ENCODE results near the gene C1QTNF5. TPM values are rescaled to one million over a fixed set of nuclear protein-coding genes. Genes with fewer than 3 reads are reported as not detected.

The C1QTNF5 gene
- total RNA-seq, 1 donor from 2014 or later, result 0.90 TPM

- Histone ChIP-seq H3K79me2 (ENCODE audit: low read depth) (peaks cover 35% of the 10 kb centered on the region), H3K4me3 (peak overlapping the region; percentile 77), H3K27me3 (peaks cover 45% of the 10 kb centered on the region), H3K9me3 (ENCODE audit: low read depth) (no peaks in the 10 kb centered on the region), H3K27ac (peak overlapping the region; percentile 81), H4K20me1 (ENCODE audit: low read depth) (peaks cover 17% of the 10 kb centered on the region), H2AFZ (replicated peaks) (no peak overlapping the region), H3K4me2 (peak overlapping the region; percentile 99), H3K4me1 (peaks cover 57% of the 10 kb centered on the region), H3F3A (ENCODE audit: low read depth) (peaks cover 48% of the 10 kb centered on the region), H3K36me3 (no peaks in the 10 kb centered on the region), H3K9ac (no peak overlapping the region)
- Mint-ChIP-seq H3K36me3 (peaks cover 5% of the 10 kb centered on the region), H3K27me3 (ENCODE audit: insufficient read depth, low read depth) (peaks cover 18% of the 10 kb centered on the region), H3K4me3 (peak overlapping the region; percentile 100), H3K4me1 (peaks cover 64% of the 10 kb centered on the region), H3K27ac (no peak overlapping the region), H3K9me3 (no peaks in the 10 kb centered on the region)
- peak; percentile 91 for DNase-seq (ENCODE audit: low spot score)
- TF ChIP-seq EZH2phosphoT487 (IDR thresholded peaks at IDR 0.05), result no peak
- TF ChIP-seq, protein P1, sequence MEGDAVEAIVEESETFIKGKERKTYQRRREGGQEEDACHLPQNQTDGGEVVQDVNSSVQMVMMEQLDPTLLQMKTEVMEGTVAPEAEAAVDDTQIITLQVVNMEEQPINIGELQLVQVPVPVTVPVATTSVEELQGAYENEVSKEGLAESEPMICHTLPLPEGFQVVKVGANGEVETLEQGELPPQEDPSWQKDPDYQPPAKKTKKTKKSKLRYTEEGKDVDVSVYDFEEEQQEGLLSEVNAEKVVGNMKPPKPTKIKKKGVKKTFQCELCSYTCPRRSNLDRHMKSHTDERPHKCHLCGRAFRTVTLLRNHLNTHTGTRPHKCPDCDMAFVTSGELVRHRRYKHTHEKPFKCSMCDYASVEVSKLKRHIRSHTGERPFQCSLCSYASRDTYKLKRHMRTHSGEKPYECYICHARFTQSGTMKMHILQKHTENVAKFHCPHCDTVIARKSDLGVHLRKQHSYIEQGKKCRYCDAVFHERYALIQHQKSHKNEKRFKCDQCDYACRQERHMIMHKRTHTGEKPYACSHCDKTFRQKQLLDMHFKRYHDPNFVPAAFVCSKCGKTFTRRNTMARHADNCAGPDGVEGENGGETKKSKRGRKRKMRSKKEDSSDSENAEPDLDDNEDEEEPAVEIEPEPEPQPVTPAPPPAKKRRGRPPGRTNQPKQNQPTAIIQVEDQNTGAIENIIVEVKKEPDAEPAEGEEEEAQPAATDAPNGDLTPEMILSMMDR (IDR thresholded peaks at IDR 0.05), result peak; percentile 89
- no peak for TF ChIP-seq EZH2 (IDR thresholded peaks at IDR 0.05)
These were observed 2.3 kb downstream of the C1QTNF5 start for GRCh38 chr11:119338318-119338890.

GRCh38 chr11:119337581-119338317 lies 2.9 kb downstream of the C1QTNF5 start:
- peaks cover 71% of the 10 kb centered on the region for H3K4me1 Mint-ChIP-seq
- TF ChIP-seq EZH2 (IDR thresholded peaks at IDR 0.05) (no peak), EZH2phosphoT487 (IDR thresholded peaks at IDR 0.05) (no peak)
- TF ChIP-seq, protein P1 (IDR thresholded peaks at IDR 0.05), result no peak

DNA sequence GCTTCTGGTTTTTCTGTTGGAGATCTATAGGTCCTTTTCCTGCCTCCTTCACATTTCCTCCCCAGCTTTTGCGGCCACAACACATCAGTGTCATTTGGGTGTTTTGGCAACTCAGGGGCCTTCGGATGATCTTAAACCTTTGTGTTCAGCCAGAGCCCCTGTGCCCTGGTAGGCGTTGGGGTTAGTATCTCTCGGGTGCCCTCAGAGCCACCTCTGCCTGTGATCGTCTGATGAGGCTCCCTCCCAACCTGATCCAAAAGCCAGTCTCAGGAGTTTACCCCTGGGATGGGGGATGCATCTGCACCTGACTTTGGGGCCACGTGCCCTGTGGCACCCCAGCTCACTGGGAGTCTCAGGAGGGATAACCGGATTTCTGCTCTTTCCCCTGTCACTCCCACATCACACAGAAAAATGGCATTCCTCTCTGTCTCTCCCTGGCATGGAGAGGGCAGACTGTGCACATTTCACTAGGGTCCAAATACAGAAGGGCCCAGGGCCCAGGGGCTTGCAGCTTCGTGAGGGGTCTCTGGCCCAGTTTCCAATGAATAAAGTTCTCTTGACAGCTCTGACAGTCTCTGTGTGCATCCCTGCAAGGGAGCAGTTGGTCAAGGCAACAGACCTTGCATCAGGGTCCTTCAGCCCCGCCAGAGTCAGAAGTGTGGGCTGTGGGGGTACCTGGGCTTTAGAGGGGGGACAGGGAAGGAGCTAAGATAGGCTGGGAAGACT lies 3.8 kb downstream of the C1QTNF5 start:
- Mint-ChIP-seq H3K4me1 (peaks cover 76% of the 10 kb centered on the region), H3K27me3 (ENCODE audit: insufficient read depth, low read depth) (peaks cover 17% of the 10 kb centered on the region), H3K4me3 (peak overlapping the region; percentile 100), H3K9me3 (no peaks in the 10 kb centered on the region), H3K36me3 (peaks cover 5% of the 10 kb centered on the region), H3K27ac (no peak overlapping the region)
- H3K4me2 ChIP-seq, result peak overlapping the region; percentile 99
- TF ChIP-seq EZH2phosphoT487 (IDR thresholded peaks at IDR 0.05) (no peak), EZH2 (IDR thresholded peaks at IDR 0.05) (no peak)
- TF ChIP-seq, protein P1 (IDR thresholded peaks at IDR 0.05), result no peak
- peaks cover 70% of the 10 kb centered on the region for H3K4me1 ChIP-seq
- peaks cover 17% of the 10 kb centered on the region for H4K20me1 ChIP-seq (ENCODE audit: low read depth)
- H3K36me3 ChIP-seq, result no peaks in the 10 kb centered on the region
- DNase-seq (ENCODE audit: low spot score), result no peak
- H3K9ac ChIP-seq, result no peak overlapping the region
- H3K79me2 ChIP-seq (ENCODE audit: low read depth), result peaks cover 35% of the 10 kb centered on the region
- H2AFZ ChIP-seq (replicated peaks), result no peak overlapping the region
- peaks cover 63% of the 10 kb centered on the region for H3F3A ChIP-seq (ENCODE audit: low read depth)
- peaks cover 33% of the 10 kb centered on the region for H3K27me3 ChIP-seq
- peak overlapping the region; percentile 81 for H3K27ac ChIP-seq
- no peaks in the 10 kb centered on the region for H3K9me3 ChIP-seq (ENCODE audit: low read depth)
- H3K4me3 ChIP-seq, result peak overlapping the region; percentile 77

More at GRCh38 chr11:119337581-119338317, 2.9 kb downstream of the C1QTNF5 start:
- Histone ChIP-seq H4K20me1 (ENCODE audit: low read depth) (peaks cover 17% of the 10 kb centered on the region), H2AFZ (replicated peaks) (no peak overlapping the region), H3K9me3 (ENCODE audit: low read depth) (no peaks in the 10 kb centered on the region), H3K79me2 (ENCODE audit: low read depth) (peaks cover 35% of the 10 kb centered on the region), H3K4me3 (peak overlapping the region; percentile 77), H3K27ac (peak overlapping the region; percentile 81), H3K4me2 (peak overlapping the region; percentile 99), H3K4me1 (peaks cover 63% of the 10 kb centered on the region), H3K9ac (no peak overlapping the region), H3K27me3 (peaks cover 42% of the 10 kb centered on the region), H3F3A (ENCODE audit: low read depth) (peaks cover 54% of the 10 kb centered on the region), H3K36me3 (no peaks in the 10 kb centered on the region)
- peaks cover 18% of the 10 kb centered on the region for H3K27me3 Mint-ChIP-seq (ENCODE audit: insufficient read depth, low read depth)
- peak overlapping the region; percentile 100 for H3K4me3 Mint-ChIP-seq
- no peaks in the 10 kb centered on the region for H3K9me3 Mint-ChIP-seq
- H3K27ac Mint-ChIP-seq, result peak overlapping the region; percentile 37
- peaks cover 5% of the 10 kb centered on the region for H3K36me3 Mint-ChIP-seq
- DNase-seq (ENCODE audit: low spot score), result peak; percentile 92
